ENCODE results near the gene ERF.

ERF gene

DNA sequence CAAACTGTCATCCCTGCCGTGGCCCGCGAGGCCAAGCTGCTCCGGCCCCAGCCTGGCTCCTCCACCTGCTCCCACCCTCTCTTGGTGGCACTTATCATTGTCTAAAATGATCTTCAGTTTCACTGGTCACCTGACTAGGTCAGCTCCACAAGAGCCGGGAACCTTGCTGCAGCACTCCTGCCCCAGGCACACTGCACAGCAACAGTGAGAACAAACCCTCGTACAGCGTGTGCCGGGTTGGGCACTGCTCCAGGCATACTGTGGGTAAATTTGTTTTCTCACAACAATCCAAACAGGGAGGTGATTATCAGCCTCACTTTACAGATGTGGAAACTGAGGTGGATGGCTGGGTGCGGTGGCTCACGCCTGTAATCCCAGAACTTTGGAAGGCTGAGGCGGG is 46.3 kb downstream of the ERF start:
- DNase-seq: no peak

- no peak for DNase-seq
Observed at GRCh38 chr19:42207767-42208271, 47.1 kb downstream of the ERF start.

DNA sequence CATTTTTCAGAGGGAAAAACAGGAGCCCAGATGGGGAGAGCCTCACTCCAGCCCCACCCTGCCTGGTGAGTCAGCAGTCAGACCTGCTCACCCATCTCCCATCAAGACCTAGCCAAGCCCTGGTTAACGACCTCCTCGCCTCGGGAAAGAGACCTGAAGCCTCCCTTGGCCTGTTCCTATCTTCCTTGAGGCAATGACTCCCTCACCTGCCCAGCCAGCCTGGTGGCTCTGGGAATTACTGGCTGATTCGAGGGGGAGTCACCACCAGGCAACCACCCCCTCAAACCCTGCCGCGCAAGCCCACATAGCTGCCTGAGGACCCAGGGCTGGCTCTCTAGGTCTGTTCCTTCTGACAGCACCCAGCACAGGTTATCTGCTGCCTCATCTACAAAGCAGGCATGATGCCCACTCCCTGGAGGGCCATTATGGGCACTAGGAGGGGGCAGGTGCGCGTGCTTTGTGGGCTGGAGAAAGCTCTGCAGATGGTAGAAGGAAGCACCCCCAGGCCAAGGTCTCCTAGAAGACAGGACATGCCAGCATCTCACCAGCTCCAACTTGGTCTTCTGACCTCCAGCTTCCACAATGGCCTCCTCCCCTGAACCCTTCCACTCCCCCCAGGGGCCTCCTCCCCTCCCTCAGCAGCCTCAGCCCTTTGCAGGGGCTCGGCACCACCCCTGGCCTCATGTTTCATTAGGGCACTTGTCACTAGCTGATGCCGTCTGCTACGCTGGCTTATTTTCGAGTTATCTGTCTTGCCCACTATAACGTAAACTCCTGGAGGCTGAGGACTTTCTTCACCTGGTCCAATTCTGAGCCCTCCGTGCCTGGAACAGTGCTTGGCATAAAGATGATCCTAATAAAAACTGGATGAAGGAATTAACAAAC is 47.8 kb downstream of the ERF start:
- DNase-seq: no peak

GRCh38 chr19:42204664-42205063 is 50.3 kb downstream of the ERF start:
- no peak for DNase-seq

GRCh38 chr19:42203700-42204099 is 51.2 kb downstream of the ERF start:
- no peak for DNase-seq

DNA sequence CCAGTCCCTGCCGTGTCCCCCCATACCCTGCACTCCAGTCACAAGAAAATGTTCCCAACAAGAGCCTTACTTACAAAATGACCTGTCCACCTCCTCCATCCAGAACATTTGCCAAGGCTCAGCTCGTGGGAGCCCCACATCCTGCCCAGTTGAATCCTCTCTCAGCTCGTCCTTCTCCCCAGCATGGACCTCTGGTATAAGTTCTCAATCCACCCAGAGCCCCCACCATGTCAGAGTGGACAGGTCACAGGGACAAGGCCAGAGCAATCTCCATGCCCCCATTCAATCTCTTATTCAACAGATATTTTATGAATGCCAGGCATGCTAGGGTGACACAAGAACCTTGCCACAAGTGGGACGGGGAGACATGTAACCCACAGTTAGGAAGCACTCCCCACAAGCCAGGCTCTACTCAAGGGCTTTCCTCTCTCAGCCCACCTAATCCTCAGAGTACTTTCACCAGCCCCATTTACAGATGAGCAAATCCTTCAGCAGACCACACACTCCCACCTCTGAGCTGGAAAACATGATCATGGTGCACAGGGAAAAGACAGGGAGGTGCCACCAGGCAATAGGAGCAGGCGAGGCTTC is 52.5 kb downstream of the ERF start:
- no peak for DNase-seq

DNA sequence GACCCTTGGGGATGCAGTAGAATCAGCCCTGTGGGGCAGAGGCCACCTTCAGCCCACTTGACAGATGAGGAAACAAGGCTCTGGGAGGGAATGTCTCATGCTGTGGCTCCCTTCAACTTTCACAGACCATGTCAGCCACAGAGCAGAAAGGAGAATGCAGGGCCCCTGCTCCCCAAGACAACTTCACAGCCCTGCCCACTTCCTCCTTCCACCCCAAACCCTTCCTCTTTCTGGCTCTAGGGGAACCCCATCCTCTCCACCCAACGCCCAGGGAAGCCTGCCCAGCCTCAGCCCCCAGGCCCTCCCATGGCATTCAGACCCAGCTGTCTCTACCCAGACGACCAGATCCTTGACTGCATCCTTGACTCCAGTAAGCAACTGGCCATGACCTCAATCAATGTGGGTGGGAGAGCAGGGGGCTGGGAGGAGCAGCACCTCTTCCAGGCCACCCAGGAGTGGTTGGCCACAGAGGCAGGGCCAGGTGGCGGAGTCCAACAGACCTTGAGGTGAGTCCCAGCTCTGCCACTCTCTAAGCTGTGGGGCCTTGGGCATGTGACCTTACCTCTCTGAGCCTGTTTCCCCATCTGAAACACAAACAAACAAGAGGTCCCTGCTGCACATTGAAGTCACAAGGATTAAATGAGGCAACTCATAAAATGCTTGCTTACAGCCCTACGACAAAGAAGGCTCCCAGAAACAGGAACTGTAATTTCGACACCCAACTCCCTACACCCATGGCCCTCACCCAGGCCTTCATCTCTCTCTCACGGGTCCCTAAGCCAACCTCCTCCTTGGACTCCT is 53.2 kb downstream of the ERF start:
- DNase-seq: peak; percentile 69 to 92

- DNase-seq: no peak
Observed at GRCh38 chr19:42200116-42200715, 54.7 kb downstream of the ERF start.

- peak in 1 of 2 donors; percentile 44 for DNase-seq
Observed at GRCh38 chr19:42199440-42200115, 55.4 kb downstream of the ERF start.

DNA sequence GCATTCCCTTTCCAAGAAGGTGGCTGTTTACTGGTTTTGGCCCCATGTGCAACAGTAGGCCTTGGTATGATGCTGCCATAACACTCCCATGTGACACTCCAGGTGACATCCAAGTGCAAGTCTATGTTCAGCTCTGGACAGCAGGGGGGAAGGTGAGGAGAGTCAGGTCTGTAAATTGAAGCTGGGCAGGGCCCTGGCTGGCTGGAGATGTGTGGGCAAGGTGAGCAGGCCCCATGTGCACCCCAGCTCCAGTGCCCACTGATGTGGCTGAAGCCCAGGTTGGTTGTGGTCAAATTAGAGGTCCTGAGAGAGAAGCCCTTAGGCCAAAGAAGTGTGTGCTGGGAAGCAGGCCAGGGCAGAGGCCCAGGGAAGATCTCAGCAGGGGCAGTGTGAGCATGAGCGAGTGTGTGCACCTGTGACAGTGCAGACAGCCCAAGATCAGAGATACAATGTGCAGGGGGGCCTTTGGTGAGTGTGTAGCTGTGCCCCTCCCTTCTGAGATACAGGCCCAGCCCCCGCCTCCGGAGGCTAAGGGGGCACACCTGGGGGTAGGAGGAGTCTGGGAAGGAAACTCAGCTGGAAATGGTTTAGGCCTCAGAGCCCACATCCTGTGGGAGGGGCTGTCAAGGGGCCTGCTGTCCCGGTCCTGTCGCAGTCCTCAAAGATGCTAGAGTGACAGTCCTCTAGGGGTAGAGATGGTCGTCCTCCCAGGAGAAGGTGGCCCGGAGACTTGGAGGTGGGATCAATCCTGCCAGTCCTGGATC is 56.1 kb downstream of the ERF start:
- DNase-seq: no peak

Measured in bone marrow (tissue), 2 donors.